ENCODE results near the gene GARNL3. TPM values are rescaled to one million over a fixed set of nuclear protein-coding genes. Genes with fewer than 3 reads are reported as not detected.

GARNL3 gene
- total and polyA plus RNA-seq, 2 donors (not counting 3 experiments of a cell fraction or from before 2014, with no cell fraction given): 1.4 to 8.3 TPM

- H3K4me1 ChIP-seq (ENCODE audit: control insufficient read depth, extremely low read depth, insufficient read depth, low read length): no peaks in the 10 kb centered on the region
- dilution Hi-C loops (cut with MboI; ENCODE audit: extremely low pct_ligation_motif_present, low sequenced_read_pairs) (no loop called here), intact Hi-C loops (cut with micrococcal nuclease) (no loop called here)
- ChIA-PET CTCF (interaction anchor here (1.4 kb wide), 1 partner anchor 8 kb away, joined by 4 read pairs; no protein-coding TSS in a partner anchor), POLR2A (no interaction called here)
- DNase-seq (ENCODE audit: low read depth, low spot score) (no peak), FAIRE-seq (no peak)
- H3K27me3 ChIP-seq (ENCODE audit: control insufficient read depth in 2 of 2, insufficient read depth in 2 of 2, low read length in 2 of 2): no peaks in the 10 kb centered on the region
- TF ChIP-seq POLR2A (IDR thresholded peaks at IDR 0.05; ENCODE audit: low read depth, low read length) (no peak), EZH2 (IDR thresholded peaks at IDR 0.05; ENCODE audit: borderline replicate concordance, low read depth, low read length, severe bottlenecking) (no peak), CTCF (IDR thresholded peaks at IDR 0.05; ENCODE audit: extremely low read depth in 1 of 2, insufficient read depth in 1 of 2, low read depth in 1 of 2, low read length in 2 of 2) (no peak), POLR2AphosphoS5 (IDR thresholded peaks at IDR 0.05; ENCODE audit: insufficient read depth, low read depth, low read length) (no peak), JUN (IDR thresholded peaks at IDR 0.05; ENCODE audit: borderline replicate concordance, insufficient read depth, insufficient read length, low read depth) (no peak), MYC (IDR thresholded peaks at IDR 0.05; ENCODE audit: low read depth, low read length) (no peak), GATA2 (IDR thresholded peaks at IDR 0.05; ENCODE audit: insufficient read depth, insufficient read length, low read depth, low read length) (no peak), MAX (IDR thresholded peaks at IDR 0.05; ENCODE audit: insufficient read depth, insufficient read length) (no peak), FOS (IDR thresholded peaks at IDR 0.05; ENCODE audit: borderline replicate concordance, insufficient read depth, low read length) (no peak)
- no peak overlapping the region for H2AFZ ChIP-seq (ENCODE audit: low read depth, low read length)
- H3K27ac ChIP-seq (ENCODE audit: insufficient read depth, low read depth, low read length): no peak overlapping the region
- no peak overlapping the region for H3K4me2 ChIP-seq (ENCODE audit: insufficient read depth, low read length)
- H4K20me1 ChIP-seq (replicated peaks; ENCODE audit: control insufficient read depth, extremely low read depth, insufficient read depth, low read length): no peaks in the 10 kb centered on the region
- no peaks in the 10 kb centered on the region for H3K9me3 ChIP-seq (replicated peaks; ENCODE audit: control insufficient read depth, insufficient read depth, low read length)
- H3K4me3 ChIP-seq (replicated peaks in 1 of 3; ENCODE audit: insufficient read depth in 1 of 3, low read depth in 1 of 3, low read length in 3 of 3): no peak overlapping the region
- H3K9me1 ChIP-seq (replicated peaks; ENCODE audit: control insufficient read depth, extremely low read depth, insufficient read depth, low read length): no peaks in the 10 kb centered on the region
- no peak overlapping the region for H3K9ac ChIP-seq (replicated peaks; ENCODE audit: extremely low read depth, insufficient read depth, low read length)
- no peaks in the 10 kb centered on the region for H3K36me3 ChIP-seq (ENCODE audit: control insufficient read depth in 2 of 2, extremely low read depth in 1 of 2, insufficient read depth in 2 of 2, low read length in 2 of 2)
- H3K79me2 ChIP-seq (ENCODE audit: control insufficient read depth, insufficient read depth, low read length): no peaks in the 10 kb centered on the region
- no TSS peak for BruUV-seq (replicated peaks)
Measured at GRCh38 chr9:127280880-127281660, 16.5 kb downstream of the GARNL3 start.
